AG04449 (cell line): Measurements from ENCODE around the gene ZMIZ1.

Experiments
- CTCF ChIA-PET: fragments of 350-600 bp; formaldehyde crosslinking; extraction: SDS; loops from one replicate; lab custom pipeline; 2021; ENCODE audit warnings: antibody characterized with exemption; lab: Yijun Ruan, JAX
- POLR2A ChIA-PET: fragments of 400-600, 350-600 bp; formaldehyde crosslinking; extraction: SDS; loops from one replicate; lab custom pipeline; 2020; ENCODE audit warnings: antibody characterized with exemption, inconsistent platforms; lab: Yijun Ruan, JAX
- DNase-seq: peaks from one replicate; pipeline ENCODE4 v3.0.0-alpha.2; 2010; ENCODE audit warnings: low read depth, low spot score
- H3K4me3 ChIP-seq: 2 replicates; pipeline ENCODE4 v1.5.1; 2011; ENCODE audit warnings: low read depth, mild to moderate bottlenecking, control low read depth, low read length
- CTCF ChIP-seq: IDR thresholded peaks from one replicate; pipeline ENCODE4 v1.5.1; 2011; ENCODE audit warnings: mild to moderate bottlenecking, moderate library complexity, low read length, control low read depth, inconsistent platforms; ENCODE audit not compliant: insufficient read depth; ENCODE audit errors: missing control alignments

ZMIZ1 gene

DNA sequence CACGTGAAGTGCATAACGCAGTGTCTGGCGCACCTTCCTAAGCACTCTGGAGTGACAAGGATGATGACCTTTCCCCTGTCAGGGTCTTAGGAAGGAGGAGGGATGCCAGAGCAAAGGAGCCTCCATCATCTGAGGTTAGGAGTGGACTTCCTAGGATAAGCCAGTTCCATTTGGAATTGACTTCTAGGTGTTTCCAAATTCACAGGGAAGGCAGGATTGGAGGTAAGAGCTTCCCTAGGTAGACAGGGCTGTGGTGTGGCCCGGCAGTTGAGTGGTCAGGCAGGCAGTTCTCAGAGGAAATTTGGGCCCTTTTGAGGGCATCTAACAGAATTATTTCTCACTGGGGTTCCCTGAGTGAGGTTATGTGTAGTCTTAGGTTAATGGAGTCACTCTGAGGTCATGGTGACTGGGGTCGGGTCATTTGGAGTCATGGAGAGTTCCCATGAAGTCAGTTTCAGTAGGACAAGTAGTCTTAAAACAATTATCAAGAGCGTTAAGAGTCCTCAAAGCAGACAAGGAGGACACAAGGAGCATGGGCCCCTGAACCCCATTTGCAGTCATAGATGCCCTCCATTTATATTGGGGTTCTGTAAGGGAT lies 286.8 kb downstream of the ZMIZ1 start:
- POLR2A ChIA-PET: no interaction called here

GRCh38 chr10:79356104-79356503 lies 287.3 kb downstream of the ZMIZ1 start:
- ChIA-PET CTCF (interaction anchor here (1.0 kb wide), 1 partner anchor 17 kb away, joined by 4 read pairs; no protein-coding TSS in a partner anchor), POLR2A (no interaction called here)
- H3K4me3 ChIP-seq: no peak overlapping the region
- no peak for DNase-seq
- TF ChIP-seq CTCF: no peak

More for the DNA sequence above, 286.8 kb downstream of the ZMIZ1 start:
- no peak for TF ChIP-seq CTCF
- CTCF ChIA-PET: interaction anchor here (1.1 to 1.2 kb wide), 2 partner anchors 10 to 11 kb away, joined by 3 to 5 read pairs; no protein-coding TSS in a partner anchor
- no peak for DNase-seq
- H3K4me3 ChIP-seq: no peak overlapping the region

DNA sequence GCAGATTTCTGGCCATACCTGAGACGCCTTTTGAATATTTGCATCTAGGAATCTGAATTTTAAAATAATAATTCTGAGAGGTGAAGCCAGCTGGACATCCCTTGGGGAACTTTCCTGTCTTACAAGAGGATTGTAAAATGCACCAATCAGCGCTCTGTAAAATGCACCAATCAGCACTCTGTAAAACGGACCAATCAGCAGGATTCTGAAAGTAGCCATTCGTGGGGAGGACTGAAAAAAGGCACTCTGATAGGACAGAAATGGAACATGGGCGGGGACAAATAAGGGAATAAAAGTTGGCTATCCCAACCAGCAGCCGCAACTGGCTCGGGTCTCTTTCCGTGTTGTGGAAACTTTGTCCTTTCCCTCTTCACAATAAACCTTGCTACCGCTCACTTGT lies 288.4 kb downstream of the ZMIZ1 start:
- H3K4me3 ChIP-seq: no peak overlapping the region
- TF ChIP-seq CTCF: no peak
- no peak for DNase-seq
- ChIA-PET POLR2A (no interaction called here), CTCF (interaction anchor here (1.0 to 2.7 kb wide), 4 partner anchors 9 to 17 kb away, joined by 4 to 18 read pairs (median 6); no protein-coding TSS in a partner anchor)

- no peak for DNase-seq
- POLR2A ChIA-PET: interaction anchor here (1.3 kb wide), 1 partner anchor 10 kb away, joined by 3 read pairs; no protein-coding TSS in a partner anchor
- CTCF ChIA-PET: interaction anchor here (0.8 to 2.7 kb wide), 3 partner anchors 7 to 15 kb away, joined by 3 to 18 read pairs (median 7); no protein-coding TSS in a partner anchor
These were observed 290.0 kb downstream of the ZMIZ1 start for GRCh38 chr10:79358811-79359210.

DNA sequence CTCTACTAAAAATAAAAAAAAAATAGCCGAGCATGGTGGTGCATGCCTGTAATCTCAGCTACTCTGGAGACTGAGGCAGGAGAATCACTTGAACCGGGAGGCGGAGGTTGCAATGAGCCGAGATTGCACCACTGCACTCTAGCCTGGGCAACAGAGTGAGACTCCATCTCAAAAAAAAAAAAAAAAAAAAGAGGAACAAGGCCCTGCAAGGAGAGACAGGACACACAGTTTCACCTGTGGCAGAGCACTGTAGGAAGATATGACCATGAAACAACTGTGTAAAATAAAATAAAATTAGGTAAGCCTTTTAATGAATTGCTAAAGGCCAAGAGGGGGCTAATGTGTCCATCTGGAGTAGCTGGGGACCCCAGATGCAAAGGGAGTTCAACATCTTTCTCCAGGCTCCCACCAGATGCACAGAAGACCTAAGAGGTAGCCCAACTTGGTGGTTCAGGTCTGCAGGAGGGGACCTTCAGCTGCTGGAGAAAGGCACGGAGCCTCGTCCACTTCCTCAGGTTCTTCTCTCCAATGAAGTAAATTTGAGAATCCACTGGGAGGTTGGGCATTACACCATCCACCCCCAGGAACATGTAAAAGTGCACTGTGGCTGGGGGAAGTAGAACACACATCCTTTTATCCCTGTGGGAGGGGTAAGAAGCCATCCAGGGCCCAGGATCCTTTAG lies 291.2 kb downstream of the ZMIZ1 start:
- ChIA-PET POLR2A (interaction anchor here (0.9 kb wide), 1 partner anchor 12 kb away, joined by 3 read pairs; the partner anchor contains the start of gene PPIF), CTCF (interaction anchor here (0.9 kb wide), 2 partner anchors 15 to 109 kb away, joined by 3 read pairs; no protein-coding TSS in a partner anchor)
- DNase-seq: no peak

More at GRCh38 chr10:79358811-79359210, 290.0 kb downstream of the ZMIZ1 start:
- no peak overlapping the region for H3K4me3 ChIP-seq
- TF ChIP-seq CTCF: no peak

More for the DNA sequence above, 291.2 kb downstream of the ZMIZ1 start:
- TF ChIP-seq CTCF: no peak
- H3K4me3 ChIP-seq: no peak overlapping the region
